GM12878 (cell line): Measurements from ENCODE around the gene CTR9. TPM values are rescaled to one million over a fixed set of nuclear protein-coding genes. Genes with fewer than 3 reads are reported as not detected.
"Not testable (repeated sequence)": the region's sequence is repeated elsewhere in the genome, so short reads cannot be mapped to it uniquely, and the experiment has no call there.

Experiments used
- ATAC-seq: fragments of 200-7000 bp; cut with Tn5 transposase; 3 replicates; pipeline ENCODE4 v1.9.1; 2020; ENCODE audit warnings: mild to moderate bottlenecking, moderate library complexity
- BruUV-seq: library from RNA; stranded (reverse); fragments of 400-500 nt; replicated peaks from 2 replicates; lab custom pipeline; 2021; lab: Mats Ljungman, UMichigan
- CTCF ChIA-PET: fragments of 300-600 bp; sonication (Branson Sonifier 250); formaldehyde crosslinking; extraction: SDS; loops from one replicate; lab custom pipeline; 2021; ENCODE audit warnings: inconsistent platforms; lab: Yijun Ruan, JAX
- POLR2A ChIA-PET: fragments of 350-600 bp; formaldehyde crosslinking; extraction: SDS; loops from one replicate; lab custom pipeline; 2021; ENCODE audit warnings: inconsistent platforms; lab: Charles Lee
- RAD21 ChIA-PET: fragments of 300-600 bp; sonication (Branson Sonifier 250); formaldehyde crosslinking; loops from one replicate; lab custom pipeline; 2023; ENCODE audit warnings: antibody characterized with exemption; ENCODE audit not compliant: unreplicated experiment; lab: Charles Lee
- SMC1A ChIA-PET: fragments of 300-600 bp; sonication (Branson Sonifier 250); formaldehyde crosslinking; loops from one replicate; lab custom pipeline; 2023; ENCODE audit not compliant: unreplicated experiment, uncharacterized antibody; lab: Charles Lee
- DNase-seq: peaks from one replicate; pipeline ENCODE4 v3.0.0-alpha.2; 2011; ENCODE audit warnings: low read depth, low spot score
- FAIRE-seq: peaks from 3 replicates; lab custom pipeline; 2011; peaks lifted over from hg19 to GRCh38; lab: Jason Lieb, UNC
- H2AFZ ChIP-seq: 2 replicates; pipeline ENCODE4 v1.6.0; 2011; ENCODE audit warnings: low read depth, low read length, control low read depth; ENCODE audit not compliant: control insufficient read depth
- H3K27ac ChIP-seq: 2 replicates; pipeline ENCODE4 v1.5.1; 2011; ENCODE audit warnings: control low read depth; ENCODE audit not compliant: control insufficient read depth, insufficient read depth
- H3K27me3 ChIP-seq, 2 experiments: replicated peaks in 1 of 2; 2 replicates each; pipeline versions ENCODE4 v1.6.0 to v1.6.1; 2011; ENCODE audit warnings: low read length in 1 of 2; ENCODE audit not compliant: control insufficient read depth in 2 of 2, insufficient read depth in 2 of 2
- H3K36me3 ChIP-seq, 2 experiments: 2 replicates each; pipeline ENCODE4 v1.5.1; 2011; ENCODE audit warnings: low read length in 1 of 2; ENCODE audit not compliant: control insufficient read depth in 2 of 2, insufficient read depth in 2 of 2
- H3K4me1 ChIP-seq: 2 replicates; pipeline ENCODE4 v1.6.1; 2011; ENCODE audit warnings: mild to moderate bottlenecking, low read length, moderate library complexity, mixed read lengths; ENCODE audit not compliant: control insufficient read depth, insufficient read depth
- H3K4me2 ChIP-seq: 2 replicates; pipeline ENCODE4 v1.6.0; 2011; ENCODE audit warnings: control low read depth; ENCODE audit not compliant: control insufficient read depth, insufficient read depth
- H3K4me3 ChIP-seq: fragments of 200-600 bp; sonication (generic); 2 replicates; pipeline ENCODE4 v1.5.1; 2016
- H3K79me2 ChIP-seq: 2 replicates; pipeline ENCODE4 v1.6.0; 2011; ENCODE audit warnings: low read length; ENCODE audit not compliant: control insufficient read depth, insufficient read depth
- H3K9ac ChIP-seq: 2 replicates; pipeline ENCODE4 v1.8.0; 2011; ENCODE audit warnings: low read length, control low read depth, mixed read lengths; ENCODE audit not compliant: control insufficient read depth, insufficient read depth
- H3K9me3 ChIP-seq: replicated peaks from 3 replicates; pipeline ENCODE4 v1.5.1; 2011; ENCODE audit warnings: mild to moderate bottlenecking, low read length; ENCODE audit not compliant: control insufficient read depth, insufficient read depth
- H4K20me1 ChIP-seq: 2 replicates; pipeline ENCODE4 v1.6.0; 2011; ENCODE audit not compliant: control insufficient read depth, insufficient read depth
- ASH2L ChIP-seq: fragments of 300-600, 200-600 bp; sonication (generic); IDR thresholded peaks from 2 replicates; pipeline ENCODE4 v1.6.1; 2017; ENCODE audit warnings: low read depth, mild to moderate bottlenecking, borderline replicate concordance
- CBX5 ChIP-seq: sonication (generic); IDR thresholded peaks from 2 replicates; pipeline ENCODE4 v1.6.1; 2016; ENCODE audit warnings: low read depth, moderate library complexity, mild to moderate bottlenecking, inconsistent platforms
- HDAC6 ChIP-seq: fragments of 200-600 bp; sonication (generic); IDR thresholded peaks from one replicate; pipeline ENCODE4 v1.8.0; 2017; ENCODE audit warnings: antibody characterized with exemption; ENCODE audit not compliant: unreplicated experiment
- JUNB ChIP-seq: IDR thresholded peaks from 2 replicates; pipeline ENCODE4 v1.6.1; 2016; ENCODE audit warnings: antibody characterized with exemption, mild to moderate bottlenecking
- RUNX3 ChIP-seq: IDR thresholded peaks from 2 replicates; pipeline ENCODE4 v1.6.1; 2012; ENCODE audit warnings: low read length, inconsistent platforms
- WGBS: methylation state at CpG from one replicate; pipeline ENCODE4 v1.1.6; 2016; ENCODE audit warnings: low lambda C conversion rate; ENCODE audit not compliant: insufficient replicate concordance, insufficient coverage; ENCODE audit errors: missing lambda C conversion rate; 5-methylcytosine and 5-hydroxymethylcytosine counted together
- in situ Hi-C: fragments of 300-500 bp; cut with MboI; formaldehyde crosslinking; loops from 9 replicates; pipeline ENCODE4 v1.14.3; 2018; ENCODE audit warnings: mixed read lengths
- intact Hi-C: fragments of 100-400 bp; cut with micrococcal nuclease; formaldehyde crosslinking; loops from one replicate; pipeline ENCODE4 v1.14.2; 2022; ENCODE audit not compliant: unreplicated experiment
- polyA plus RNA-seq, 11 experiments: library from polyadenylated mRNA; depleted of rRNA in 4 of 11; unstranded in 6 of 11; stranded (reverse) in 5 of 11; fragments of >200 nt; fragmentation: Nextera tagmentation in 4 of 11; fragmentation: Illumina TruSeq in 1 of 11; extraction: Ambion mirVana in 4 of 11; extraction: Trizol in 1 of 11; gene quantifications; 1 replicate in 1 of 11; 2 replicates in 10 of 11; pipeline versions ENCODE4 v1.2.1 to v1.2.3, GENCODE V29; 2011 to 2016; ENCODE audit warnings: inconsistent platforms in 2 of 11, missing spikeins in 2 of 11, low read depth in 1 of 11
- total RNA-seq, 4 experiments: library from RNA; depleted of rRNA in 3 of 4; stranded (reverse); fragments of >200 nt in 3 of 4; fragmentation: Illumina TruSeq in 1 of 4; extraction: Trizol in 1 of 4; gene quantifications; 2 replicates each; pipeline versions ENCODE4 v1.2.1 to v1.2.3, GENCODE V29; 2013 to 2021
- TF ChIP-seq, protein P1 (sequence below): fragments of 450-650 bp; formaldehyde crosslinking; IDR thresholded peaks from 2 replicates; pipeline ENCODE4 v1.4.0; 2020; ENCODE audit warnings: mild to moderate bottlenecking, moderate library complexity

The CTR9 gene
- total and polyA plus RNA-seq, 10 of the 15 experiments (the other 5 are each of a cell fraction or from before 2014, with no cell fraction given): 13.9 to 54.9 (median 28.9) TPM

DNA sequence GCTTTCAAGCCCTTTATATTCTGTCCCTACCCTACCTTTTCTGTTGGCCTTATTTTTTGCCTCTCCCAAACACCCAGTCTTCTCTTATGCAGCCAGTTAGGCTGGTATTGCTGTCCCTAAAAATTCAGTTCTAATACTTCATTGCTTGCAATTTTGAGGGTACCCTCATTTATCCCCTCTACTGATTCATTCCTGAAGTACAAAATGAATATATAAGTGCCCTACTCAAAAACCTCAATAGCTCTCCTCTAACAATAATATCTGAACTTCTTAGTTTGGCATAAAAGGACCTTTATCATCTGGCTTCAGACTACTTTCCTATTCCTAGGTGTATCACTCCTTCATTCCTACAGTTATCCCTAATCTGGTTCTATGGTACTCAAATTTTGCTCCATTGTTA lies 62.9 kb downstream of the CTR9 start:
- DNase-seq: no peak
- FAIRE-seq: no peak
- Histone ChIP-seq H3K4me3 (no peak overlapping the region), H3K79me2 (peaks cover 3% of the 10 kb centered on the region), H3K4me1 (no peaks in the 10 kb centered on the region), H3K36me3 (no peaks in the 10 kb centered on the region), H3K9me3 (no peaks in the 10 kb centered on the region), H3K27ac (no peak overlapping the region), H3K4me2 (no peak overlapping the region), H2AFZ (no peak overlapping the region), H4K20me1 (no peaks in the 10 kb centered on the region), H3K27me3 (no peaks in the 10 kb centered on the region), H3K9ac (no peak overlapping the region)
- in situ Hi-C loops (no loop called here), intact Hi-C loops (no loop called here)
- BruUV-seq: no TSS peak
- SMC1A ChIA-PET: interaction anchor here (1.0 kb wide), 1 partner anchor 10 kb away, joined by 3 read pairs; no protein-coding TSS in a partner anchor
- CTCF ChIA-PET: interaction anchor here (0.9 kb wide), 1 partner anchor 13 kb away, joined by 3 read pairs; no protein-coding TSS in a partner anchor
- POLR2A ChIA-PET: no interaction called here
- TF ChIP-seq JUNB (peak; percentile 65), RUNX3 (peak; percentile 14; the same call in 1 of the 2 replicates)
- TF ChIP-seq, protein P1, sequence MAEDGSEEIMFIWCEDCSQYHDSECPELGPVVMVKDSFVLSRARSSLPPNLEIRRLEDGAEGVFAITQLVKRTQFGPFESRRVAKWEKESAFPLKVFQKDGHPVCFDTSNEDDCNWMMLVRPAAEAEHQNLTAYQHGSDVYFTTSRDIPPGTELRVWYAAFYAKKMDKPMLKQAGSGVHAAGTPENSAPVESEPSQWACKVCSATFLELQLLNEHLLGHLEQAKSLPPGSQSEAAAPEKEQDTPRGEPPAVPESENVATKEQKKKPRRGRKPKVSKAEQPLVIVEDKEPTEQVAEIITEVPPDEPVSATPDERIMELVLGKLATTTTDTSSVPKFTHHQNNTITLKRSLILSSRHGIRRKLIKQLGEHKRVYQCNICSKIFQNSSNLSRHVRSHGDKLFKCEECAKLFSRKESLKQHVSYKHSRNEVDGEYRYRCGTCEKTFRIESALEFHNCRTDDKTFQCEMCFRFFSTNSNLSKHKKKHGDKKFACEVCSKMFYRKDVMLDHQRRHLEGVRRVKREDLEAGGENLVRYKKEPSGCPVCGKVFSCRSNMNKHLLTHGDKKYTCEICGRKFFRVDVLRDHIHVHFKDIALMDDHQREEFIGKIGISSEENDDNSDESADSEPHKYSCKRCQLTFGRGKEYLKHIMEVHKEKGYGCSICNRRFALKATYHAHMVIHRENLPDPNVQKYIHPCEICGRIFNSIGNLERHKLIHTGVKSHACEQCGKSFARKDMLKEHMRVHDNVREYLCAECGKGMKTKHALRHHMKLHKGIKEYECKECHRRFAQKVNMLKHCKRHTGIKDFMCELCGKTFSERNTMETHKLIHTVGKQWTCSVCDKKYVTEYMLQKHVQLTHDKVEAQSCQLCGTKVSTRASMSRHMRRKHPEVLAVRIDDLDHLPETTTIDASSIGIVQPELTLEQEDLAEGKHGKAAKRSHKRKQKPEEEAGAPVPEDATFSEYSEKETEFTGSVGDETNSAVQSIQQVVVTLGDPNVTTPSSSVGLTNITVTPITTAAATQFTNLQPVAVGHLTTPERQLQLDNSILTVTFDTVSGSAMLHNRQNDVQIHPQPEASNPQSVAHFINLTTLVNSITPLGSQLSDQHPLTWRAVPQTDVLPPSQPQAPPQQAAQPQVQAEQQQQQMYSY (CRISPR knock-in tag): no peak
- no peak for ATAC-seq
- RAD21 ChIA-PET: no interaction called here

- in situ Hi-C loops: no loop called here
- no TSS peak for BruUV-seq
- TF ChIP-seq CBX5: no peak
- TF ChIP-seq HDAC6: no peak
- TF ChIP-seq ASH2L: no peak
Observed at GRCh38 chr11:10818594-10818993, 67.5 kb downstream of the CTR9 start.

DNA sequence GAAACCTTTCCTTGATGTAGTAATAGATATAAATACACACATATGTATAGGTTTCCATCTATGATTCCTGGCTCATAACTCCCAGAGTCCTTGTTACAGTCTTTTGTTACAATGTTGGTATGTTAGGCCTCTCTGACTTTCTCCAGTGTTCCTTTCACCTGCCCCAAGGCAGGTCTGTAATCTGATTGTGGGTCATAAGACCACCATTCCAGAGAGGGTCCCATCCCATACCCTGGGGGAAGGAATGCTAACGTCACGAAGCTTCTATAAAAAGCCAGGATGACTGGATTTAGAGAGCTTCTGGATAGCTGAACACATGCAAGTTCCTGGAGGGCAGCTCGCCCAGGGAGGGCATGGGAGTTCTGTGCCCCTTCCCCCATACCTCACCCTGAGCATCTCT lies 71.4 kb downstream of the CTR9 start:
- H3K4me3 ChIP-seq, POLR2A ChIA-PET, in situ Hi-C loops, H3K4me2 ChIP-seq, H3K9me3 ChIP-seq, H3K9ac ChIP-seq, ATAC-seq, FAIRE-seq, H3K27me3 ChIP-seq, SMC1A ChIA-PET, H3K27ac ChIP-seq, CTCF ChIA-PET, RAD21 ChIA-PET, H4K20me1 ChIP-seq, BruUV-seq, H3K4me1 ChIP-seq, H2AFZ ChIP-seq, H3K79me2 ChIP-seq, H3K36me3 ChIP-seq, DNase-seq: not testable (repeated sequence)
- WGBS: 100% methylated on average over 3 of the region's 3 CpGs
- intact Hi-C loops: loop anchor here (5.0 kb wide), 1 partner anchor 35 kb away; the partner anchor contains the start of gene ZBED5

More at GRCh38 chr11:10818594-10818993, 67.5 kb downstream of the CTR9 start:
- Histone ChIP-seq H2AFZ (no peak overlapping the region), H3K4me3 (no peak overlapping the region), H3K27me3 (no peaks in the 10 kb centered on the region), H3K36me3 (no peaks in the 10 kb centered on the region), H3K27ac (no peak overlapping the region), H3K79me2 (no peaks in the 10 kb centered on the region), H3K9ac (no peak overlapping the region), H3K9me3 (no peaks in the 10 kb centered on the region), H3K4me1 (no peaks in the 10 kb centered on the region), H4K20me1 (no peaks in the 10 kb centered on the region), H3K4me2 (no peak overlapping the region)
- DNase-seq (no peak), FAIRE-seq (no peak), ATAC-seq (no peak)
- ChIA-PET SMC1A (no interaction called here), CTCF (interaction anchor here (1.1 kb wide), 1 partner anchor 26 kb away, joined by 3 read pairs; no protein-coding TSS in a partner anchor), RAD21 (no interaction called here), POLR2A (interaction anchor here (0.6 kb wide), 1 partner anchor 8 kb away, joined by 3 read pairs; no protein-coding TSS in a partner anchor)
- 82% methylated on average over 1 of the region's 1 CpG for WGBS
- intact Hi-C loops: no loop called here
